CD4-positive, alpha-beta T cell treated with Interleukin-10 for 1 hour (primary cell): ENCODE results near the gene MAGEF1.

Experiments
- DNase-seq: peaks from one replicate; pipeline ENCODE4 v3.0.0-alpha.2; 2020

MAGEF1 gene, protein sequence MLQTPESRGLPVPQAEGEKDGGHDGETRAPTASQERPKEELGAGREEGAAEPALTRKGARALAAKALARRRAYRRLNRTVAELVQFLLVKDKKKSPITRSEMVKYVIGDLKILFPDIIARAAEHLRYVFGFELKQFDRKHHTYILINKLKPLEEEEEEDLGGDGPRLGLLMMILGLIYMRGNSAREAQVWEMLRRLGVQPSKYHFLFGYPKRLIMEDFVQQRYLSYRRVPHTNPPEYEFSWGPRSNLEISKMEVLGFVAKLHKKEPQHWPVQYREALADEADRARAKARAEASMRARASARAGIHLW

DNA sequence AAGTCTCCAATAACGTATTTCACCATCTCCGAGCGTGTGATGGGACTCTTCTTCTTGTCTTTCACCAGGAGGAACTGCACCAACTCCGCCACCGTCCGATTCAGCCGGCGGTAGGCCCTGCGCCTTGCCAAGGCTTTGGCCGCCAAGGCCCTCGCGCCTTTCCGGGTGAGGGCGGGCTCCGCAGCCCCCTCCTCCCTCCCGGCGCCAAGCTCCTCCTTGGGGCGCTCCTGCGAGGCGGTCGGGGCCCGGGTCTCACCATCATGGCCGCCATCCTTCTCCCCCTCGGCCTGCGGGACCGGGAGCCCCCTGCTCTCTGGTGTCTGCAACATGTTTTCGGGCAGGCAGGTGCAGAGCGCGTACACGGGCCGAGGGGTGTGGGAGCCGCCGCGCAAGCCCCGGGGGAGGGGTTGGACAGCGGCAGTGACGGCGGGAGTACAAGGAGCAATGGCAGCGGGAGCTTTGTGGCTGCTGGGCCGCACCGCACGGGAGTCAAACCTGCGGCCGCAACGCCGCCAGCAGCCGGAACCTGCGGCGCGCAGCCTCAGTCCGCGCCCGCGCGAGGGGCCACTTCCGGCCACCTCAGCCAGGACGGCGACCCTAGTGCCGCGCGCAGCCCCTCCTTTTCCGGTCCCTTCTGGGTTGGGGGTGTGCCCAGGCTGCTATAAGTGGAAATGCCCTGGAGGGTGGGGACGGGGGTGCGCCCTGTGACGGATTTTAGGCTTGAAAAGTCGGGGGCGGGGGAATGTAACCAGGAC, at the start of gene MAGEF1:
Gene MAGEF1 (minus strand): TSS at position 572 of the 755 bp plus-strand sequence. CDS start 243 bp downstream, at position 329.
- peak; percentile 70 for DNase-seq

- DNase-seq, result no peak
Measured at GRCh38 chr3:184761075-184761841, 49.4 kb upstream of the MAGEF1 start.

- no peak for DNase-seq
Measured at GRCh38 chr3:184760337-184761074, 48.6 kb upstream of the MAGEF1 start.

- DNase-seq, result no peak
Measured at GRCh38 chr3:184759666-184760200, 47.9 kb upstream of the MAGEF1 start.

GRCh38 chr3:184758056-184758455, 46.2 kb upstream of the MAGEF1 start:
- no peak for DNase-seq

- no peak for DNase-seq
Measured at GRCh38 chr3:184757022-184757651, 45.3 kb upstream of the MAGEF1 start.

DNA sequence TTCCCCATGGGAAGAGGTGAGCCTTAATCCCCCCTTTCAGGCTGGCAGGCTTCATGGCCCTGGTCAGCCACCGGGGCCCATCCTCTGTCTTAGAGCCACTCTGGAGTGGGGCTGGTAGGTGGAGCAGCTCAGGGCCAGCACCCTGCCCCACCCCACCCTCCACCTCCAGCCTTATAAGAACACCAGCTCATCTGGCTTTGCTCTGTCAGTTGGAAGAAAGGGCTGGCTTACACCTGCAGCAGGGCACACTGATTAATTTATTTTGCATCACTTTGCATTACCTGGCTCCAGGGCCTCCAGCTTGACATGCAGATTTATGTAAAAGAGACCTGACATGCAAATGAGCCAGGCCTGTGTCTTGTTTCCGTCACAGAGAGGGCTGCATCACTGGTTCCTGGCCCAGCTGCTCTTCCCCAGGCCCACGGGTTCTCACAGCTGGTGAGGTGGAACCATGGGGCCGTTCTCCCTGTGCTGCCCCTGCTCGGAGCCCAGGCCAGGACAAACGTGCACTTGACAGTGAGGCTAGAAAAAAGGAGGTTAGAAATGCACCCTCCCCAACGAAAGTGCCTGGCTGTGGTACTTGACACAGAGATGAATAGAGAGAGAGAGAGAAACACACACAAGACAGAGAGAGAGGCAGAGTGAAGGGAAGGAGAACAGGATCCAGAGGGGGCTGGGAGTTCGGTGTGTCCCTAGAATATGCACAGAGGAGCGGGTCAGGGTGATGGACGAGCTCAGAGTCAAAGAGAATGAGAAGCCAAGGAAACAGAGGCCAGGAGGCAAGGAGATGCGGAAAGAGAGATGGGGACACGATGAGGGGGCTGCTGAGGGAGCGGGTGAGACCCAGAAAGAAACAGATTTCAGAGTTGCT, 44.5 kb upstream of the MAGEF1 start:
- no peak for DNase-seq

DNA sequence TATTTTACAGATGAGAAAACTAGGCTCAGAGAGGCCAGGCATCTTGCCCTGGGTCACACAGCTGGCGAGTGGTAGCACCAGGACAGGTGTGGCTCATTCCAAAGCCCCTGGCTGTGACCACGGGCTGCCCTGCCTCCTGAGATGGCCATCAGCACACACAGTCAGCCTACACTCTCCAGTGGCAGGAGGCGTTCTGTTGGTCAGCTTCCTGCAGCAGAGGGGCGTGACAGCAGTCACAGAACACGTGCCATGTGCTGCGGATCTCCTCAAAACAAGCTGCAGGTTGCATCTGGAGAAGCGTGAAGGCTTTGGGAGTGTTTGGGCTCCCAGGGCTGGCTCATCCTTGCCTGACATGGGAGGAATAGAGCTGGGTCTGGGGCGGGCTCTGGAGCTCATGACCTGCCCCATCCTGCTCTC, 43.5 kb upstream of the MAGEF1 start:
- DNase-seq, result no peak

- DNase-seq, result no peak
Measured at GRCh38 chr3:184752361-184752760, 40.5 kb upstream of the MAGEF1 start.

GRCh38 chr3:184751204-184752040, 39.6 kb upstream of the MAGEF1 start:
- no peak for DNase-seq

DNA sequence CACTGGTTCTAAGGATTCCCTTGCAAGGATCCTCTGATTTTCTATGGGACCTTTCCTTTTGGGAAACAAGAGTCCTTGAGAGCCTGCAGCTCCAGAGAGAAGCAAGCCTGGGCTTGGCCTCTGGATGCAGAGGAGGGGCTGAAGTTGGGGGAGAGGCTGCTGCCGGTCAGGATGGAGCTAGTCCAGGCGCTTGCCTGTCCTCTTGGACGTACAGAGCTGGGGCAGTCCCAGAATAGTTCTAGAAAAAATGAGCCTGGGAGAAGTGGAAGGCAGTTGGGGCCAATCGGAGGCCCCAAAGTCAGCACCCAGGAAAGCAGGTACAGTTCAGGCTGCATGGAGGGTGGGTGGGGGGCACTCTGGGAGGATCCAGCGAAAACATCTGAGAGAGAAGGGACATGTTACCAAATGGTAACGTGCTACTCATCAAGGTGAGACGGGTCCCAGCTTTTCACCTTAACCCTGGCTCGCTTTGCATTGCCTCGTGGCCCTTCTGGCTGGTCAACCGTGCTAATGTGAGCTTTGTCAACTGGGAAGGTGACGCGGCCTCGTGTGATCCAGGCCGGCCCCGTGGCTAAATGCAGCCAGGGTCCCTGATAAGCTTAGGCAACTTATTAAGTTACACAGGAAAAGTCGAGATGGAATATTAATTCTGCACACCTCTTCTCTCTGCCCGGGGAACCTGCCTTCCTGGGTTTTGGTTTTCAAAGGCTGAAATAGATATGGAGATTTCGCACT, 38.7 kb upstream of the MAGEF1 start:
- DNase-seq, result no peak

DNA sequence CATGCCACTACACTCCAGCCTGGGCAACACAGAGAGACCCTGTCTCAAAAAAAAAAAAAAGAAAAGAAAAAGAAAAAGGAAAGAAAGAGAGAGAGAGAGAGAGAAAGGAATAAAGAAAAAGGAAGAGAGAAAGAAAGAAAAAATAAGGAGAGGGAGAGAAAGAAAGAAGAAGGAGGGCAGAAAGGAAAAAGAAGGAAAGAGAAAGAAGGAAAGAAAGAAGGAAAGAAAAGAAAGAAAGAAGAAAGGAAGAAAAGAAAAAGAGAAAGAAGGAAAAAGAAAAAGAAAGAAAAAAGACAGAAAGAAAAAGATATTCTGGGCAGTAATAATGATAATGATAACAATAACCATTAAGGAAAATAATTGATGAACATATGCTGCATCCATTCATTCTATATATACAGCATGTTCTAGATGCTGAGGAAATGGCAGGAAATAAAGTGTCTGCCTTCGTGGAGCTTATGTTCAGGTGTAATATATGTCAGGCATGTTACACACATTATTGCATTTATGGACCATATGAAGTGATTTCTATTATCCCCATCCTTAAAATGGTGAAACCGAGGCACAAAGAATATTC, 37.4 kb upstream of the MAGEF1 start:
- no peak for DNase-seq

DNA sequence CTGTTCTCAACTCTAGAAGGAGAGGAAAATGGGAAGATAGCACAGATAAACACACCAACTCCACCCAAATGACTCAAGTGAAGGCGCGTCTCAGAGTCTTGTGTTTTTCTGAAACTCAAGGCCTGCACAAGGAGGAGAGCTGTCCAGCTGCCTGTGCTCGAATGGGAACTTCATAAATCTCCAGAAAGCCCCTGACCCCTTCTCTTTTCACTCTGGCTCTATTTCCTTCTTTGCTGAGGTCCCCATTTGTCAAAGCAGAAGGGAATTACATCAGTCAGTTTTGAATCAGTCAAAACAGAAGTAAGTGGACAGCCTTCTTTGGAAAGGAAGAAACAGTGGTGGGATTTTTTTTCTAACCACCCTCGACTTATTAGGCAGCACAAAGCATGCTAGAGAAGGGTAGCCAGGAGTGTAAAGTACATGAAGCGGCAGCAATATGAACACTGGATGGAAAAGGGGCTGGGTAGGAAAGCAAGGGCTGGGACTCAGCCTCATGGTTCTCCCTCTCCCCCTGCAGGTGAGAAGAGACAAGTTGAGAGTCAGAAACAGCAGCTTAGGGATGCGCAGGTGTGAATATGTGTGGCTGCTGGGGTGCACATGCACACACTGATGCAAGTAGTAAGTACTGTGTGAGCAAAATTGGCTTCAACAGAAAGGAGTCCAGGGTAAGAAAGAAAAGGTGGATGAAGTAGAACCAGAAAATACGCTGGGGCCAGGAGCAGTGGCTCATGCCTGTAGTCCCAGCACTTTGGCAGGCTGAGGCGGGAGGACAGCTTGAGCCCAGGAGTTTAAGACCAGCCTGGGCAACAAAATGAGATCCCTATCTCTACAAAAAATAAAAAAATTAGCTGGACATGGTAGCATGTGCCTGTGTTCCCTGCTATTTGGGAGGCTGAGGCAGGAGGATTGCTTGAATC, 36.6 kb upstream of the MAGEF1 start:
- DNase-seq, result no peak

DNA sequence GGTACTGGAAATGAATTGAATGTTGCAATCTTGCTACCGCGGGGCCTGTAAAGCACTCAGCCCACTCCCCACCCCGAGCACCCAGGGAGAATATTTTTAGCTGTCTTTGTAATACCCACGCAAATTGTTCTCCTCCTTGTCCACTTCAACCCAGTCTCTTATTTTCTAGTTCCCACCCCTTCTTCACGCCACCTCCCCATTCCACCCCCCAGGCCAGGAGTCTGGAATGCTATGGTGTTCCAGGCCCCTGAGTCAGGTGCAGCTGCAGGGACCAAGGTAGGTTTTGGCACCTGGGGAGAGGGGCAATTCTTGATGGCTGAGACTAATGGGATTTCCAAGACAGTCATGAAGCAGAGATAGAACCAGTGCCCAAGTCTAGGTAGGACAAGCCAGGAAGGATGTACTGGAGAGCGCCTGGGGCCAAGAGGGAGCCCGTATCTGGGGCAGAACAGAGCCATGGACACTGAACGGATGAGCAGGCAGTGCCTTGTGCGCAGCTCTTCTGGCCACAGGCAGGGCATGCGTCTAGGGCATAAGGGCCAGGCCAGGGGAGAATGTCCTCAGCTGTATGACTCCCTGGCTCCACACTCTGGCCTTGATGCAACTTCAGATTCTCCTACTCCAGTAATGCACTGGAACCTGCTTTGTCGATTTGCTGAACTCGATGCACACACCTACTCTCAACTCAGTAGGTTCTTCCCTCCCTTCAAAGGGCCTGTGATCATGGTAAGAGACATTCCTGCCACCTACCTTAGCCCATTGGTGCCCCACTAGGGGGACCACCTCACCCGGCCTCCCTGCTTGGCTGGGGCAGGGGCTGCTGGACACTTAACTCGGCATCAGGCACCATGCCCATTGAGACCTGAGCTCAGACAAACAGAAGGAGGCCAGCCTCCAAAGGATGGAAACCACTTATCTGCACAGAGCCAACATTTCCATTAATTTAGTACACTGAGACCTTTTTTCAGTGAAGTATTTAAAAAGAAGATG, 34.6 kb upstream of the MAGEF1 start:
- DNase-seq, result no peak

GRCh38 chr3:184745526-184745925, 33.7 kb upstream of the MAGEF1 start:
- no peak for DNase-seq

GRCh38 chr3:184743248-184743647, 31.4 kb upstream of the MAGEF1 start:
- DNase-seq, result no peak
